HG03159 (cell line): ENCODE data around the gene ACAD11.

Experiments
- ATAC-seq: cut with Tn5 transposase; IDR thresholded peaks from one replicate; pipeline ENCODE4 v1.9.1; 2021; ENCODE audit warnings: mild to moderate bottlenecking, moderate library complexity; ENCODE audit not compliant: unreplicated experiment

ACAD11 gene

DNA sequence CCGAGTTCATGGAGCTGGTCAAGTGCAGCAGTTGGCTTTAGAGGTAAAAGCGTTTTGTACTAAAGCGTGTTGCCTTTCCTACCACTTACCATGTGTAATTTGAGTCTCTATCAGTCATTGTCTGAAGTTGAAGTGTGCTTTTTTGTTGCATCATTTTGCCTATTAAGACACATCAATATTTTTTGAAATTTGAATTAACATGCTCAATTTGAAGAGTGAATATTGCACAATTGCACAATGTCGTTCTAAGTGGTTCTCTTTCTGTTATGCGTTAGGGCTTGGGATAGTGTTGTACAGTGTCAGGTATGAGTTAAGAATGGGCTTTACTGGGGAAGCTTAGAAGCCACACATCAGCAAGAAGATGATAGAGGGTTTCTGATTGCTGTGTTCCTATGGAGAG is 146.6 kb downstream of the ACAD11 start:
- ATAC-seq: no peak

DNA sequence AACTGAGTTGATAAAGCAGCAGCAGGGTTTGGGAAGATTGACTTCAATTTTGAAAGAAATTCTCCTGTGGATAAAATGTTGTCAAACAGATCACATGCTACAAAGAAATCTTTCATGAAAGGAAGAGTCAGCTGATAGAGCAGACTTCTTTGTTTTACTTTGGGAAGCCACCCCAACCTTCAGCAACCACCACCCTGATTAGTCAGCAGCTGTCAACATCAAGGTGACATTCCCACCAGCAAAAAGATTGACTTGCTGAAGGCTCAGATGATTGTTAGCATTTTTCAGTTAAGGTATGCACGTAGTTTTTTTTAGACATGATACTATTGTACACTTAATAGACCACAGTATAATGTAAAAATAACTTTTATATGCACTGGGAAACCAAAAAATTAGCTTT is 150.1 kb downstream of the ACAD11 start:
- ATAC-seq: no peak

DNA sequence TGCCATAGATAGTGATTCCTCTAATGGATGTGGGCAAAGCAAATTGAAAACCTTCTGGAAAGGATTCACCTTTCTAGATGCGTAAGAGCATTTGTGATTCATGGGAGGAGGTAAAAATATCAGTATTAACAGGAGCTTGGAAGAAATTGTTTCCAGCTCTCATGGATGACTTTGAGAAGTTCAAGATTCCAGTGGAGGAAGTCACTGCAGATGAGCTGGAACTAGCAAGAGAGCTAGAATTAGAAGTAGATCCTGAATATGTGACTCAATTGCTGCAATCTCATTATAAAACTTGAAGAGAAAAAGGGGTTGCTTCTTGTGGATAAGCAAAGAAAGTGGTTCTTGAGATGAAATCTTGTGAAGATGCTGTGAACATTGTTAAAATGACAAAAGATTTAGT is 150.5 kb downstream of the ACAD11 start:
- ATAC-seq: no peak
